Skin epidermis (tissue), 12 donors: ENCODE measurements around the gene HCK.
A peak's percentile ranks its signal among the peaks of the same experiment; 100 is the strongest.
"Not testable (repeated sequence)": the region's sequence is repeated elsewhere in the genome, so short reads cannot be mapped to it uniquely, and the experiment has no call there.

Source experiments
- H3K27ac ChIP-seq, 21 experiments: fragments of 200-600 bp; sonication (generic) in 11 of 21; one replicate each; pipeline ENCODE4 v1.5.0; 2020; ENCODE audit warnings: mild to moderate bottlenecking in 3 of 21, inconsistent platforms in 2 of 21, moderate library complexity in 2 of 21
- H3K4me3 ChIP-seq, 7 experiments: fragments of 200-600 bp; sonication (generic) in 2 of 7; one replicate each; pipeline ENCODE4 v1.5.0; 2020; ENCODE audit warnings: inconsistent platforms in 2 of 7, mild to moderate bottlenecking in 2 of 7, moderate library complexity in 1 of 7

HCK gene

DNA sequence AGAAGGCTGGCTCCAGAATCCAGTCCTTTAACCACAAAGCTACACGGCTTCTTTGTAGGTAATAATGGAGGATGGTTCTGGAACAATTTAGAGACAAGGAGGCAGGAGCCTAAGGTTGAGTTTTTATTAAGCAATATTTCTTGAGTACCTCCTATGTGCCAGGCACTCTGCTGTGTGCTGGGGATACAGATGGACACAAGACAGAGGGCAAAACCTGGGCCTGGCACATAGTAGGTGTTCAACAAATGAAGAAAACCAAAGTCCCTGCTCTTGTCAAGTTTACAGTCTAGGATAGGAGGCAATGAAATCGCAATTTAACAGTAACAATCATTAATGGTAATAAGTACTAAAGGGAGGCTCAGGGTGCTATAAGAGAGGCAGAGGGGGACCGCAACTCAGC, 24.4 kb upstream of the HCK start:
- Histone ChIP-seq H3K4me3 (no peak overlapping the region), H3K27ac (no peak overlapping the region)

DNA sequence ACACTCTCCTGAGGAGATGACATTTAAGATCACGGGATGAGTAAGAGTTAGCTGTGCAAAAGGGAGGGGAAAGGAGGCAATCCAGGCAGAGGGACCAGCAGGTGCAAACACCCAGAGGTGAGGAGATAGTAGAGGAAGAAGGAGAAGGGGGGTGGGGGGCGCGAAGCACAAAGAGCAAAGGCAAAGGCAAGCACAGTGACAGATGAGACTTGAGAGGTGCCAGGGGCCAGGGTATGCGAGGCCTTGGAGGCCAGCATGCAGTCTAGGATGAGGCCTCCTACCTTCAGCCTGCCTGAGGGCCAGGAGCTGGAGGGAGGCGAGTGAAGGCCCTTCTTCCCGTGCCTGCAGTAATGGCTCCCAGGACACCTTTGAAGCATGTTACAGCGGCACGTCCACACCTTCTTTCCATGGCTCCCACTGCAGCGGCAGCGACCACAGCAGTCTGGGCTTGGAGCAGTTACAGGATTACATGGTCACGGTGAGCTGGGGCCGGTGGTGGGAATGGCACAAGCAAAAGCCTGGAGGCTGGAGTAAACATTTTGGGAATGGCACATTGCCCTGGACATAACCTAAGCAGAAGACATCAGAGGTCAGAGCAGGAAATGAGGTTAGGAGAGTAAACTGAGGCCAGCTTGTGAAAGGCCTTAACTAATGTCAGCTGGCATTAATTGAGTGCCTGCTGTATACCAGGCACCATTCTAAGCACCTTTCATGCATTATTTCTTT, 23.2 kb upstream of the HCK start:
- no peak overlapping the region for H3K4me3 ChIP-seq

GRCh38 chr20:32029561-32029960, 22.5 kb upstream of the HCK start:
- no peak overlapping the region for H3K4me3 ChIP-seq
- no peak overlapping the region for H3K27ac ChIP-seq

More for the DNA sequence above, 23.2 kb upstream of the HCK start:
- H3K27ac ChIP-seq = no peak overlapping the region

DNA sequence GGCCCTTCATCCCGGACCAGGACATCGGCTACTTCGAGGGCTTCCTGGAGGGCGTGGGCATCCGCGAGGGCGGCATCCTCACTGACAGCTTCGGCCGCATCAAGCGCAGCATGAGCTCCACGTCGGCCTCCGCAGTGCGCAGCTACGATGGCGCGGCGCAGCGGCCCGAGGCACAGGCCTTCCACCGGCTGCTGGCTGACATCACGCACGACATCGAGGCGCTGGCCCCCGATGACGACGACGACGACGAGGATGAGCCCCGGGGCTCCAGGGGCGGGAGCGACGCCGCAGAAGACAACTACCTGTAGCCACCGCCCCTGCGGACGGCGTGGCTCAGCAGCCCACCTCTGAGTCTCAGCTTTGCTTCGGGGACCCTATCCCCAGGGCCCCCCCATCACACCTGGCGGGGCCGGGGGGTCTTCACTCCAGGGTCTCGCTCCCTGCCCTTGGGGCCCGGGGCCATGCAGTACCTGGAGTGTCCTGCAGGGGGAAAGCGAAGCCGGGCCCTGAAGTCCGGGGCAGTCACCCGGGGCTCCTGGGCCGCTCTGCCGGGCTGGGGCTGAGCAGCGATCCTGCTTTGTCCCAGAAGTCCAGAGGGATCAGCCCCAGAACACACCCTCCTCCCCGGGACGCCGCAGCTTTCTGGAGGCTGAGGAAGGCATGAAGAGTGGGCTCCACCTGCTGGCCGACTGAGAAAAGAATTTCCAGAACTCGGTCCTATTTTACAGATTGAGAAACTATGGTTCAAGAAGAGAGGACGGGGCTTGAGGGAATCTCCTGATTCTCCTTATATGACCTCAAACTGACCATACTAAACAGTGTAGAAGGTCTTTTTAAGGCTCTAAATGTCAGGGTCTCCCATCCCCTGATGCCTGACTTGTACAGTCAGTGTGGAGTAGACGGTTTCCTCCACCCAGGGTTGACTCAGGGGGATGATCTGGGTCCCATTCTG, 20.8 kb upstream of the HCK start:
- H3K27ac ChIP-seq = no peak overlapping the region
- peak overlapping the region in 3 of 7 experiments; percentile 9 to 26 (median 11) for H3K4me3 ChIP-seq

DNA sequence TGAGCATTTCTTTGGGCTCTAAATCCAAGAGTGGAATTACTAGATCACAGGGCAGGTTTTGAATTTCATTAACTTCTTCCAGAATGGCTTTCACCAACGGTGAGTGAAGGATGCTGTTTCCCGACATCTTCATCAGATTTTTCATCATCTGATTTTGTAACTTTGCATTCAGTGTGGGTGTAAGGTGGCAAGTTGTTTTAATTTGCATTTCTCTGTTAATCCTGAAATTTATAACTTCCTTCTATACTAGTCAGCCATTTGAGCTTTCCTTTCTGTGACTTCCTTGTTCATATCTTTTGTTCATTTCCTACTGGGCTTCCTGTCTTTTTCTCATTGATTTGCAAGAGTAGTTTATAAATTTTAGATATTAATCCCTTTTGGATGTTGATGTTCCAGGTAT, 18.7 kb upstream of the HCK start:
- H3K4me3 ChIP-seq = no peak overlapping the region
- peak overlapping the region in 1 of 21 experiments; percentile 64 for H3K27ac ChIP-seq

DNA sequence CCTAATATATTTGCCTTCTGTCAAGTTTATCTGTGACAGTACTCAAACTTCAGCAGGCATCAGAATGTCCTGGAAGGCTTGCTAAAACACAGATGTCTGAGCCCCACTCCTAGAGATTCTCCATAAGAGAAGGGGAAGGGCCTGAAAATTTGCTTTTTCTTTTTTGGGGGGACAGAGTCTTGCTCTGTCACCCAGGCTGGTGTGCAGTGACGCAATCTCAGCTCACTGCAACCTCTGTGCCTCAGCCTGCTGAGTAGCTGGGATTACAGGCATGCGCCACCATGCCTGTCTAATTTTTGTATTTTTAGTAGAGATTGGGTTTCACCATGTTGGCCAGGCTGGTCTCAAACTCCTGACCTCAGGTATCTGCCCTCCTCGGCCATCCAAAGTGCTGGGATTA, 18.3 kb upstream of the HCK start:
- H3K4me3 ChIP-seq = not testable (repeated sequence)
- H3K27ac ChIP-seq = peak overlapping the region in 2 of 21 experiments; percentile 22 to 64

DNA sequence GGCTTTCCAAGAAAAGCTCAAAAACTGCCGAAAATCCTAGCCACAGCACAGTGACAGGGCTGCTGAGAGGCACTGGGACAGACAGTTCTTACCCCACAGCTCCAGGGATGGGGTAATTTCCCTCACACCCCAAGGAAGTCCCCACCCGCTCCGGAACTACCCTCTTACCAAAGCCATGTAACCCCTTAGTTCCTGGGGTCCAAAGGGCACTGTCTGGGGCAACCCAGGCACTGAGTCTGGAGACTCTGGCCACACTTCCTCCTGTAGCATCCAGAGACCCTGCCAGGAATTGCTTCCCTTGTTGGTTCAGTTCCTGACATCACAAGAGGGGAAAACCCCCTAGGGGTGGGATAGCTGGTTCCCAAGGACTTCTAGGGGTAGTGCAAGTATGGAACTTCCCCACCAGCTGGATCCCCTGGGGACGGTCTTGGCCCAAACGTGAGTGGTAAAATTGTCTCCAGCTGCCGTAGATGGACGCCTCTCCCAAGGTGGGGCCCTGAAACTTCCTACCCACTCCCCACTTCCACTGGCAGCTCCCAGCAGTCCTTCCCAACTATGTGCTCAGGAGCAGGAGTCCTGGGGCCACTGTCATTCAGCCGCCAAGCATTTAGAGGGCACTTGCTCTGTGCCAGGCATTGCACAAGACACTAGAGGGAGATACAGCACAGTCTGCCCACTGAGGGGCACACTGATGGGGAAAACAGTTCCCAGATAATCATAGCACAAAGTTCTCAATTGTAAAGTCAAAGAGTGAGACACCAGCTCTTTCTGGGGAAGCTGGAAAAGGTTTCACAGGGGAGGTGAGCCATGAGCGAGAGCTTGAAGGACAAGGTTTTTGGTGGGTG, 17.2 kb upstream of the HCK start:
- Histone ChIP-seq H3K4me3 (no peak overlapping the region), H3K27ac (peak overlapping the region in 3 of 21 experiments; percentile 15 to 64 (median 35))

- Histone ChIP-seq H3K4me3 (no peak overlapping the region), H3K27ac (peak overlapping the region in 2 of 21 experiments; percentile 35 to 64)
These were observed 16.6 kb upstream of the HCK start for GRCh38 chr20:32035426-32035779.

DNA sequence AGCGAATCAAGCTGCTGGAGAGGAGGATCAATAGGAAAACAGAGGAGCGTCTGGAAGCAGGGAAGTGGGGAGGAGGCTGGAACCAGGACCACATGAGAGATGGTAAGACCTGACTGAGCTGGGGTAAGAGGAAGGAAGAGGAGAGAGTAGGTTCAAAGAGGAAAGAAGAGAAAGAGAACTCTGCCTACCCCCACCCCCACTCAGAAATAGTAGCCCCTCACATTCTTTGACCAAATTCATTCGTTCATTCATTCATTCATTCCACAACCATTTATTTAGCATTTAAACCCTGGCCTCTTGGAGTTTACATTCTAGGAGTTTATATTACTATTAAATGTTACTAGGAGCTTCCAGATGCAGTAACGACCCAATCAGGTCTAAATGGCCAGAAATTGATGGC, 15.8 kb upstream of the HCK start:
- Histone ChIP-seq H3K27ac (peak overlapping the region in 2 of 21 experiments; percentile 35 to 55), H3K4me3 (no peak overlapping the region)

DNA sequence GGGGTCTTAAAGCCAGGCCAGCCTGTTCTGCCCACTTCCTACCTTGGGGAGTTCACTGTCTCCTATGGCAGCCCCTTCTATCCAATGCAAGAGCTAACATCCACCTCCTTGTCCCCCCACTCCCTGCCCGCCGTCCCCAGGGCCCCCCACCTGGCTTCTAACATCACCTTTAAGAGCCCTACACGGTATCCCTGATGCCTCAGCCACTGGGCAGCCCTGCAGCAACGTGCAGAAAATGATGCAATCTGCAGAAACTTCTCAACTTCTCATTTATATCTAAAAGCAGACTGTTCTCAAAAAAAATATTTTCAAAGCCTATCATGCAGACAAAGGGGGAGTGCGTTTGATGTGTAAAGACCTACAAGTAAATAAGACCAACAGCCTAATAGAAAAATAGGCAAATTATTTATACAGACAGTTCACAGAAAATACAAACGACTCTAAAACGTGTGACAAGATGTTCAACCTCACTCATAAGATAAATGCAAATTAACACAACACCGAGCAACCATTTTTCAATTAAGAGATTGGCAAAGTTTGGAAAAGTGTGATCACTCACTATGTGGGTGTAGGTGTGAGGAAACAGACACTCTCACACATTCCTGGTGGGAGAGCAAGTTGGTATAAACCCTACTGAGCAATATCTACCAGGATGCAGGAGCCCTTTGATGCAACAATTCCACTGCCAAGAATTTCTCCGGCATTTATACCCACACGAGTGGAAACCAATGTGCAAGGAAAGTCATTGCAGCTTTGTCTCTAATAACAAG, 15.1 kb upstream of the HCK start:
- H3K27ac ChIP-seq = peak overlapping the region in 1 of 21 experiments; percentile 55
- no peak overlapping the region for H3K4me3 ChIP-seq

DNA sequence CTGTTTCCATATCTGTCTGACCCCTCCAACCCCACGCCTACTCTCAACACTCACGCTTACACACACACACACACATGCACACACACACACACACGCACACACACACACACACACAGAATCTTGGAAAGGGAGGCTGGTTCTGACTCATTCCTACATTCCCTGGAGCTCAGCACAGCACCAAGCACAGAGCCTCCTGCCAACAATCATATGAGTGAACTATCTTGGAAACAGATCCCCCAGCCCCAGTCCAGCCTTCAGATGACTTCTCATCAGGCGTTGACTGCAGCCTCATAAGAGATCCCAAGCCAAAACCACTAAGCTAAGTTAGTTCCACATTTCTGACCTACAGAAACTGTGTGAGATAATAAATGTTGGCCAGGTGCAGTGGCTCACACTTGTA, 14.1 kb upstream of the HCK start:
- no peak overlapping the region for H3K27ac ChIP-seq
- no peak overlapping the region for H3K4me3 ChIP-seq

DNA sequence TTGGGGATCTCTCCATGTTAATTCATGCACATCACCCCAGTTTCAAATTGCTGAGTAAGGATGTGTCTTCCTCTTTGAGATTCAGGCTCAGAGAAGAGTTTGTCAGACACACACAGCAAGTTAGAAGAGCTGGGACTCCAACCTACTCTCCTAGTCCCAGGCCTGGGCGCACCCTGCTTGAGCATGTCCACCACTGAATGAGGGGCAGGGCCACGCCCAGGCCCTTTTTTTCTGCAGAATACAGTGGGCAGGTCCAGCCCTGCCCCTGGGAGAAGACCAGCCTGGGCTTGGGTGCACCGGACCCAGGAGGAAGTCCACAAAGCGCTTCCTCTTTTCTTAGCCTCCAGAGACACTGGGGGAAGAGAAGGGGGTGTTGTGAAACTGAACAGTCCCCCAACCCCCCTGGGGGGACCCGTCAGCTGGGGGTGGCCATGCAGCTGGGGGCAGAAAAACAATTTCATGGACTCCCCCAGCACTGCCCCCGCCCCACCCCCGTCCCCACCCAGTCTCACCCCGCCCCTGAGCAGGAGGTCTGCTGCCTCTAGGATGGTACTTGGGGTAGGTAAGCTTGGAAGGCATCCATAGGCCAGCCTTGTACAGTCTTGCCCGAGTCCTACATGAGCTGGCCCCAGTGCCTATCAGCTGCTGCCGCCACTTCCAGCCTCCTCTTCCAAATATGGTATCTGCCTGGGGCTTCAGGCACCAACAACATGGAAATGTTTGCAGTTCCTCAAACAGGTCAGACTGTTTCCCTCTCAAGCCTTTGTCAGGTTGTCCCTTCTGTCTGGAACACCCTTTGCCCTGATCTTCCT, 11.7 kb upstream of the HCK start:
- Histone ChIP-seq H3K27ac (peak overlapping the region in 9 of 21 experiments; percentile 37 to 79 (median 60)), H3K4me3 (no peak overlapping the region)

DNA sequence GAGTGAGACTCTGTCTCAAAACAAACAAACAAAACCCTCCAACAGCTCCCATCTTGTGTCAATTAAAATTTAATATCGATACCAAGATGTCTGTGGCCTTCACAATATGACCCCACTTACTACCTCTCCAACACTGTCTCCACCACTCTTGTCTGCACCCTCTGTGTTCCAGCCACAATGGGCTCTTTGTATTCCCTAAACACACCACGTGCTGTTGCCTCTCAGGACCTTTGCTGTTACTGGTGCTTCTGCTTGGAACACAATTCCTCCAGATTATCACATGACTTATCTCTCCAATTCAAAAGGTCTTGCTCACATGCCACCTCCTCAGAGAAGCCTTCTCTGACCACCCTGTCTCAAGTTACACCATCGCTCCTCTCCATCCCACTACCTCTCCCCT, 6.0 kb upstream of the HCK start:
- H3K27ac ChIP-seq = no peak overlapping the region

GRCh38 chr20:32050324-32050841, 1.7 kb upstream of the HCK start:
- no peak overlapping the region for H3K27ac ChIP-seq
- H3K4me3 ChIP-seq = no peak overlapping the region

More for the DNA sequence above, 6.0 kb upstream of the HCK start:
- no peak overlapping the region for H3K4me3 ChIP-seq

- Histone ChIP-seq H3K4me3 (peak overlapping the region in 2 of 7 experiments; percentile 25 to 44), H3K27ac (peak overlapping the region in 9 of 21 experiments; percentile 30 to 93 (median 86))
These were observed 1.0 kb upstream of the HCK start for GRCh38 chr20:32050851-32051556.

DNA sequence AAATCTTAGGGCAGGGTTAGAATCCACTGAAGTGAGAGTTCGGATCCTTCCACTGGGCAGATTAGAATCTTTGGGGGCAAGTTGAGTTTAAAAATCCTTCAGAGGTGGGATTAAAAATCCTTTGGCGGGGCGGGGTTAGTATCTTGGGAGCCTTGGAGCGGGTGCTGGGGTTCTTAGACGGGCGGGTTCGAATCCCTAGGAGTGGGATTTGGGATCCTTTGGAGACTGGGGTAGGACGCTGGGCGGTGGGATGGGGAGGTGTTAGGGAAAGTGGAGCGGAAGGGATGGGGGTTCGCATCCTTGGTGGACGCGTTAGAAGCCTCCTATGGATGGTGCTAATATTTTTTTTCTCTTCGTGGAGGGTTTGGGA, 337 bp upstream of the HCK start:
- H3K27ac ChIP-seq = peak overlapping the region in 14 of 21 experiments; percentile 24 to 93 (median 86)
- peak overlapping the region; percentile 25 to 47 (median 36) for H3K4me3 ChIP-seq

- H3K4me3 ChIP-seq = peak overlapping the region; percentile 25 to 47 (median 36)
- peak overlapping the region in 15 of 21 experiments; percentile 24 to 93 (median 85) for H3K27ac ChIP-seq
These were observed 828 bp downstream of the HCK start for GRCh38 chr20:32052778-32053362.
